Nephron (organoid): ENCODE measurements around the gene FUBP3.

ENCODE experiments used
- H3K27ac Mint-ChIP-seq, 3 experiments: 2 replicates each; pipeline ENCODE4 v1.8.0; 2020; ENCODE audit warnings: mixed read lengths in 3 of 3, mild to moderate bottlenecking in 2 of 3, moderate library complexity in 1 of 3
- H3K27me3 Mint-ChIP-seq: 2 replicates; pipeline ENCODE4 v1.8.0; 2021; ENCODE audit warnings: low read depth, mild to moderate bottlenecking, moderate library complexity, mixed read lengths
- H3K36me3 Mint-ChIP-seq: 2 replicates; pipeline ENCODE4 v1.8.0; 2020; ENCODE audit warnings: low read depth, mixed read lengths
- H3K4me1 Mint-ChIP-seq: 2 replicates; pipeline ENCODE4 v1.8.0; 2020; ENCODE audit warnings: mixed read lengths
- H3K4me3 Mint-ChIP-seq, 3 experiments: 2 replicates each; pipeline ENCODE4 v1.8.0; 2020; ENCODE audit warnings: mild to moderate bottlenecking in 3 of 3, mixed read lengths in 3 of 3, moderate library complexity in 2 of 3
- H3K9me3 Mint-ChIP-seq: 2 replicates; pipeline ENCODE4 v1.8.0; 2020; ENCODE audit warnings: mixed read lengths
- TF ChIP-seq, protein P1 (sequence below), 3 experiments: fragments of 200-600 bp; sonication (generic); IDR thresholded peaks; one replicate each; pipeline ENCODE4 v1.5.0; 2021; ENCODE audit warnings: antibody characterized with exemption in 3 of 3; ENCODE audit not compliant: unreplicated experiment in 3 of 3

The FUBP3 gene

DNA sequence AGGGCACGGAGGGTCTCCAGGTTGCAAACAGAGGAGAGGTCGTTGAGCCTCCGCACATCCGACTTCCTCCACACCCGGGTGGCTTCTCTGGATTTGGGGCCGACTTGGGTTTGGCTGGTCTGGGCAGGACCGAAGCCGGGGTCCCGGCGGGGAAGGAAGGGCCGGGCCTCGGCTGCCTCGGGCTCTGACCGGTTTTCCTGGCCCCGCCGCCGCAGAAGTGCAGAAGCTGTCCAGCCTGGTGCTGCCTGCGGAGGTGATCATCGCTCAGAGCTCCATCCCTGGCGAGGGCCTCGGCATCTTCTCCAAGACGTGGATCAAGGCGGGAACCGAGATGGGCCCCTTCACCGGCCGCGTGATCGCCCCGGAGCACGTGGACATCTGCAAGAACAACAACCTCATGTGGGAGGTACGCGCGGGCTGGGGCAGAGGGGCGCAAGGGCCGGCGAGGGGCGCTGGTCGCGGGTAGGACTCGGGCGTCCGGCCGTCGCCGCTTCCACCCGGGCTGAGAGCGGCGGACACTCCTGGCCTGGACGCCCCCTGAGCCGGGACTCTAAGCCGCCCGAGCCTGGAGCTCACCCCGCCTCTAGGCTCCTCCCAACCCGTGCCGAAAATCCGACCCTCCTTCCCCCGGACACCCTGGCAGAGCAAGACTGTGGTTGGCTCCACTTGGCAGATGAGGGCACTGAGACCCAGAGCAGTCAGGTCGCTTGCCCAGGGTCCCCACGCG, 87.2 kb downstream of the FUBP3 start:
- no peaks in the 10 kb centered on the region for H3K9me3 Mint-ChIP-seq
- no peak overlapping the region for H3K4me3 Mint-ChIP-seq
- peaks cover 99% of the 10 kb centered on the region for H3K27me3 Mint-ChIP-seq
- no peaks in the 10 kb centered on the region for H3K36me3 Mint-ChIP-seq
- no peak overlapping the region for H3K27ac Mint-ChIP-seq
- peaks cover 13% of the 10 kb centered on the region for H3K4me1 Mint-ChIP-seq
- TF ChIP-seq, protein P1, sequence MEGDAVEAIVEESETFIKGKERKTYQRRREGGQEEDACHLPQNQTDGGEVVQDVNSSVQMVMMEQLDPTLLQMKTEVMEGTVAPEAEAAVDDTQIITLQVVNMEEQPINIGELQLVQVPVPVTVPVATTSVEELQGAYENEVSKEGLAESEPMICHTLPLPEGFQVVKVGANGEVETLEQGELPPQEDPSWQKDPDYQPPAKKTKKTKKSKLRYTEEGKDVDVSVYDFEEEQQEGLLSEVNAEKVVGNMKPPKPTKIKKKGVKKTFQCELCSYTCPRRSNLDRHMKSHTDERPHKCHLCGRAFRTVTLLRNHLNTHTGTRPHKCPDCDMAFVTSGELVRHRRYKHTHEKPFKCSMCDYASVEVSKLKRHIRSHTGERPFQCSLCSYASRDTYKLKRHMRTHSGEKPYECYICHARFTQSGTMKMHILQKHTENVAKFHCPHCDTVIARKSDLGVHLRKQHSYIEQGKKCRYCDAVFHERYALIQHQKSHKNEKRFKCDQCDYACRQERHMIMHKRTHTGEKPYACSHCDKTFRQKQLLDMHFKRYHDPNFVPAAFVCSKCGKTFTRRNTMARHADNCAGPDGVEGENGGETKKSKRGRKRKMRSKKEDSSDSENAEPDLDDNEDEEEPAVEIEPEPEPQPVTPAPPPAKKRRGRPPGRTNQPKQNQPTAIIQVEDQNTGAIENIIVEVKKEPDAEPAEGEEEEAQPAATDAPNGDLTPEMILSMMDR (IDR thresholded peaks at IDR 0.05; ENCODE audit: unreplicated experiment in 3 of 3) = no peak

- Mint-ChIP-seq H3K4me1 (peaks cover 13% of the 10 kb centered on the region), H3K27me3 (peaks cover 97% of the 10 kb centered on the region), H3K9me3 (no peaks in the 10 kb centered on the region), H3K36me3 (no peaks in the 10 kb centered on the region), H3K4me3 (no peak overlapping the region), H3K27ac (no peak overlapping the region)
- TF ChIP-seq, protein P1 (IDR thresholded peaks at IDR 0.05; ENCODE audit: unreplicated experiment in 3 of 3) = no peak
These were observed 87.7 kb downstream of the FUBP3 start for GRCh38 chr9:130667120-130667435.

DNA sequence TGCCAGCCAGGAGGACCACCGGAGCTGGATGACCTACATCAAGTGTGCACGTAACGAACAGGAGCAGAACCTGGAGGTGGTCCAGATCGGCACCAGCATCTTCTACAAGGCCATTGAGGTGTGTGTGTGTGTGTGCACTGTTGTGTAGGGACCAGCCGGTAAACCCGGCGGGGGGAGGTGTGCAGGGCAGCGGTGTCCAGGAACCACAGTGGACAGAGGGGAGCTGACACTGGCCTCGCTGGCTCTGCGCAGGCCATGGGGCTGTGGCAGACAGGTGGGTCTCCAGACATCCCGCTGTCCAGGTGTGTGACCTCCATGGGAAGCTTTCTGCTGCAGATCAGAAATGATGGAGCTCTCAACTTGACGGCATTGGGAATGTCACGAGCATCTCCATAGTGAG, 88.8 kb downstream of the FUBP3 start:
- TF ChIP-seq, protein P1 (IDR thresholded peaks at IDR 0.05; ENCODE audit: unreplicated experiment in 3 of 3) = no peak
- Mint-ChIP-seq H3K4me3 (no peak overlapping the region), H3K36me3 (no peaks in the 10 kb centered on the region), H3K4me1 (peaks cover 10% of the 10 kb centered on the region), H3K9me3 (no peaks in the 10 kb centered on the region), H3K27ac (no peak overlapping the region), H3K27me3 (peaks cover 97% of the 10 kb centered on the region)

- Mint-ChIP-seq H3K4me3 (no peak overlapping the region), H3K36me3 (no peaks in the 10 kb centered on the region), H3K27me3 (peaks cover 95% of the 10 kb centered on the region), H3K27ac (no peak overlapping the region), H3K4me1 (peaks cover 10% of the 10 kb centered on the region), H3K9me3 (no peaks in the 10 kb centered on the region)
- TF ChIP-seq, protein P1 (IDR thresholded peaks at IDR 0.05; ENCODE audit: unreplicated experiment in 3 of 3) = no peak
These were observed 89.3 kb downstream of the FUBP3 start for GRCh38 chr9:130668659-130669058.

GRCh38 chr9:130669965-130670364, 90.6 kb downstream of the FUBP3 start:
- peaks cover 89% of the 10 kb centered on the region for H3K27me3 Mint-ChIP-seq
- H3K4me1 Mint-ChIP-seq = peaks cover 10% of the 10 kb centered on the region
- no peak overlapping the region for H3K27ac Mint-ChIP-seq
- H3K4me3 Mint-ChIP-seq = no peak overlapping the region
- no peaks in the 10 kb centered on the region for H3K36me3 Mint-ChIP-seq
- TF ChIP-seq, protein P1 (IDR thresholded peaks at IDR 0.05; ENCODE audit: unreplicated experiment in 3 of 3) = no peak
- H3K9me3 Mint-ChIP-seq = no peaks in the 10 kb centered on the region

- Mint-ChIP-seq H3K4me1 (peaks cover 4% of the 10 kb centered on the region), H3K9me3 (no peaks in the 10 kb centered on the region), H3K4me3 (no peak overlapping the region), H3K36me3 (no peaks in the 10 kb centered on the region), H3K27me3 (peaks cover 85% of the 10 kb centered on the region), H3K27ac (no peak overlapping the region)
- TF ChIP-seq, protein P1 (IDR thresholded peaks at IDR 0.05; ENCODE audit: unreplicated experiment in 3 of 3) = no peak
These were observed 91.3 kb downstream of the FUBP3 start for GRCh38 chr9:130670644-130671043.
